ENCODE results near the gene TNFRSF14.

Gene TNFRSF14

DNA sequence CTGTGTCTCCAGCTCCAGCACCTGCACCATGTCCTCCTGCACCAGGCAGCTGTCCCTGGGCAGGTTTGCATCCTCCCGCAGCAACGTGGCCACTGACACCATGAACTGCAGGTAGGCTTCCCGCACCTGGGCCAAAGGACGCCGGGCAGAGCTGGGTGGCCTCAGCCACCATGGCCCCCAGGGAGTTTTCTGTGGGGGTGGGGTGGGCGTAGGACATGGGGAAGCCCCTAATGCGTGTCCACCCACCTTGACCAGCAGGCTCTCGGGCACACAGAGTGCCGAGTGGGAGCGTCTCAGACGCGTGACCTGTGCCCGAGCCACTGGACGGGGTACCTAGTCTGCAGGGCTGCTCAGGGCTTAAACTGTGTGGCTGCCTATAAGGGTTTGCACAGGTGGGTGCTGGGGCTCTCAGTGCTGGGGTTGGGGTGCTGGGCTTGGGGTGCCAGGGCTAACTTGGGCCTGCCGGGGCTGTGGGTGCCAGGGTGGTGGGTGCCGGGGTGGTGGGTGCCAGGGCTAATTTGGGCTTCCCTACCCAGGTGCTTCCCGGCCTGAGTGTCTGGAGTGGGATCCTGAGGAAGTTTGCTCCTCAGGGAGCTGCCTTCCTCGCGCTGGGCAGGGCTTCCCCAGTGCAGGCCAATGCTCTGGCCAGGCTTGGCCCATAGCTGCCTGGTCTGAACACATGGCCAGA, 48.1 kb downstream of the TNFRSF14 start:
- DNase-seq, result no peak

GRCh38 chr1:2604844-2605508, 48.8 kb downstream of the TNFRSF14 start:
- DNase-seq, result no peak

DNA sequence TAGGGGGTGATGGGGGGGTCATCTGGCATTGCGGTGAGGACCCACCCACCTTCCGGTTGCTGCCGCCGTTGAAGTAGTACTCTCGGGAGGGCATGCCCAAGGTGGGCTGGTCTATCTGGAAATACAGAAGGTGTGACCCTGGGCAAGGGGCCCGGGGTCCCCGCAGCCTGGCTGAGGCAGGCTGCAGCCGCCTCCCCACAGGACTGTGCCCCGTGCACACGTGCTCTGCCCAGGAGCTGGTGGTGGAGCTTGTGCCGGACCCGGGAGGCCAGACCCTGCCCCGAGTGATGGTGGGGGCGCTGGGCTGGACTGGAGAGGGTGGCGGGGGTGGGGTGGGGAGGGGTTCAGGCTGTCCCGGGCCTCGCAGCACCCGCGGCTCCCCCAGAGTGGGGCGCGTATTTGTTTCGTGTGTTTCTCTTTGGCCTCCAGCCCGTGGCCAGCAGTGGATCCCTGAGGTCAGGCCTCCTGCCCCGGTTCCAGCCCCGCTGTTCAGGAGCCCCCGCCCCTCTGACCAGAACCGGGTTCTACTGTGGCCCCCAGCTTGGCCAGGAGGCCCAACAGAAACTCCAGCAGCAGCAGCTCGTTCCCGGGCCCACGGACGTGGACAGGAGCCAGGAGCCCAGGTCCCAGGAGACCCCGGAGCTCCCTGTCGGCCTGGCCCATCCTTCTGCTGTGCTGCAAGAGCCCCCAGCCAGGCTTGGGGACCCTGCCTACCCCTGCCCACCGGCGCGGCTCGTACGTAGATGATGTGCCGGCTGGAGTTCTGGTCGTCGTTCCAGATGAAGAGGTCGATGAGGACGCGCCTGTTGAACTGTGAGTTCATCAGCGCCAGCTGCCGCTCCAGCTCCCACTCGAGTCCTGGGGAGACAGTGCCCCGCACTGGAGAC, 49.6 kb downstream of the TNFRSF14 start:
- no peak for DNase-seq

GRCh38 chr1:2606396-2606880, 50.3 kb downstream of the TNFRSF14 start:
- DNase-seq, result no peak

GRCh38 chr1:2606881-2607621, 50.9 kb downstream of the TNFRSF14 start:
- DNase-seq, result no peak

- DNase-seq, result no peak
Measured at GRCh38 chr1:2607641-2608091, 51.5 kb downstream of the TNFRSF14 start.

DNA sequence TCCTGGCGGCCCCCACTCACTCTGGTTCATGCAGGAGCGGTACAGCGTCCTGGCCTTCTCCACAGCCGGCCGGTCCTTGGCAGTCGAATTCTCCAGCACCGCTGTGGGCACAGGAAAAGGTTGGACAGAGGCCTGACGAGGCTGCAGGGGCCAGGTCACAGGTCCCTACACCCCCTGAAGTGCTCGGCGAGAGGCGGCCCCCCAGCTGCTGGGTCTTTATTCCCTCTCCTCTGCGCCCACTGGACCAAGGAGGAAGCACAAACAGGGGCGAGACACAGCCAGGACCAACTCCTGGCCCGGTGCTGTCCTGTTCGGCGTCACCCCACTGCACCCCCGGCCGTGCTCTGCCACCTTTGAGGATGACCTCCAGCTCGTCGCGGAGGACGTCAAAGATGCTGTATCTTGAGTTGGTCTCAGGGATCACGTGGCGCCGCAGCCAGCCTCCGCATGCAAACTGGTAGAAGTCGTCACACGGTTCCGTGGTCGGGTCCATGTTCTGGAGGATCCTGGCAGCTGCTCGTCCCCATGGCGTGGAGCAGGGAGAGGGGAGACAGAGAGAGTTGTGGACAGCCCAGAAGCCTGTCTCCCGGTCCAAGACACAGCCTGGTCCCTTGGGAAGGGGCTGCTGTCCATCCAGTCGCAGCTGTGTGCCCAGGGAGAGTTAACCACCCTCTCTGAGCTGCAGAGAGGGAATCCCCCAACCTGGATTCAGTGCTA, 53.3 kb downstream of the TNFRSF14 start:
- DNase-seq, result no peak

GRCh38 chr1:2610036-2610959, 54.1 kb downstream of the TNFRSF14 start:
- DNase-seq, result no peak

GRCh38 chr1:2611031-2611501, 54.9 kb downstream of the TNFRSF14 start:
- no peak for DNase-seq

- DNase-seq, result no peak
Measured at GRCh38 chr1:2611621-2612437, 55.7 kb downstream of the TNFRSF14 start.

- no peak for DNase-seq
Measured at GRCh38 chr1:2612591-2613365, 56.6 kb downstream of the TNFRSF14 start.
